ENCODE results near the gene SS18L1. TPM values are rescaled to one million over a fixed set of nuclear protein-coding genes. Genes with fewer than 3 reads are reported as not detected.

SS18L1 gene
- total RNA-seq, 1 donor from 2014 or later, result 19.9 TPM

GRCh38 chr20:62103508-62104233 lies 39.9 kb upstream of the SS18L1 start:
- H3K4me1 Mint-ChIP-seq (ENCODE audit: unreplicated experiment), result no peaks in the 10 kb centered on the region
- no peaks in the 10 kb centered on the region for H3K27me3 Mint-ChIP-seq (ENCODE audit: unreplicated experiment)
- H3K36me3 Mint-ChIP-seq (ENCODE audit: unreplicated experiment), result peaks cover 2% of the 10 kb centered on the region
- no peak overlapping the region for H3K4me3 Mint-ChIP-seq (ENCODE audit: unreplicated experiment)
- DNase-seq (ENCODE audit: extremely low spot score, unreplicated experiment), result no peak
- TF ChIP-seq CTCF (IDR thresholded peaks at IDR 0.05), result no peak
- peaks cover 14% of the 10 kb centered on the region for H3K9me3 Mint-ChIP-seq (ENCODE audit: unreplicated experiment)
- no peak overlapping the region for H3K27ac Mint-ChIP-seq (ENCODE audit: unreplicated experiment)

GRCh38 chr20:62104234-62104789 lies 39.3 kb upstream of the SS18L1 start:
- no peaks in the 10 kb centered on the region for H3K4me1 Mint-ChIP-seq (ENCODE audit: unreplicated experiment)
- TF ChIP-seq CTCF (IDR thresholded peaks at IDR 0.05), result no peak
- H3K27me3 Mint-ChIP-seq (ENCODE audit: unreplicated experiment), result no peaks in the 10 kb centered on the region
- no peak overlapping the region for H3K27ac Mint-ChIP-seq (ENCODE audit: unreplicated experiment)
- H3K4me3 Mint-ChIP-seq (ENCODE audit: unreplicated experiment), result no peak overlapping the region
- DNase-seq (ENCODE audit: extremely low spot score, unreplicated experiment), result no peak
- H3K36me3 Mint-ChIP-seq (ENCODE audit: unreplicated experiment), result peaks cover 2% of the 10 kb centered on the region
- peaks cover 21% of the 10 kb centered on the region for H3K9me3 Mint-ChIP-seq (ENCODE audit: unreplicated experiment)

- no peak overlapping the region for H3K4me3 Mint-ChIP-seq (ENCODE audit: unreplicated experiment)
Observed at GRCh38 chr20:62104791-62105345, 38.7 kb upstream of the SS18L1 start.

GRCh38 chr20:62105592-62105991 lies 38.0 kb upstream of the SS18L1 start:
- Mint-ChIP-seq H3K4me3 (ENCODE audit: unreplicated experiment) (no peak overlapping the region), H3K4me1 (ENCODE audit: unreplicated experiment) (no peaks in the 10 kb centered on the region), H3K36me3 (ENCODE audit: unreplicated experiment) (peaks cover 2% of the 10 kb centered on the region), H3K9me3 (ENCODE audit: unreplicated experiment) (peaks cover 21% of the 10 kb centered on the region), H3K27me3 (ENCODE audit: unreplicated experiment) (no peaks in the 10 kb centered on the region), H3K27ac (ENCODE audit: unreplicated experiment) (no peak overlapping the region)
- DNase-seq (ENCODE audit: extremely low spot score, unreplicated experiment), result no peak
- no peak for TF ChIP-seq CTCF (IDR thresholded peaks at IDR 0.05)

More at GRCh38 chr20:62104791-62105345, 38.7 kb upstream of the SS18L1 start:
- TF ChIP-seq CTCF (IDR thresholded peaks at IDR 0.05), result no peak
- Mint-ChIP-seq H3K9me3 (ENCODE audit: unreplicated experiment) (peaks cover 23% of the 10 kb centered on the region), H3K4me1 (ENCODE audit: unreplicated experiment) (no peaks in the 10 kb centered on the region), H3K27me3 (ENCODE audit: unreplicated experiment) (no peaks in the 10 kb centered on the region), H3K36me3 (ENCODE audit: unreplicated experiment) (peaks cover 2% of the 10 kb centered on the region), H3K27ac (ENCODE audit: unreplicated experiment) (no peak overlapping the region)
- no peak for DNase-seq (ENCODE audit: extremely low spot score, unreplicated experiment)

- H3K27me3 Mint-ChIP-seq (ENCODE audit: unreplicated experiment), result peaks cover 7% of the 10 kb centered on the region
- H3K4me1 Mint-ChIP-seq (ENCODE audit: unreplicated experiment), result peaks cover 2% of the 10 kb centered on the region
- TF ChIP-seq CTCF (IDR thresholded peaks at IDR 0.05), result no peak
- no peaks in the 10 kb centered on the region for H3K36me3 Mint-ChIP-seq (ENCODE audit: unreplicated experiment)
- no peak overlapping the region for H3K4me3 Mint-ChIP-seq (ENCODE audit: unreplicated experiment)
- no peak overlapping the region for H3K27ac Mint-ChIP-seq (ENCODE audit: unreplicated experiment)
- H3K9me3 Mint-ChIP-seq (ENCODE audit: unreplicated experiment), result peaks cover 12% of the 10 kb centered on the region
- no peak for DNase-seq (ENCODE audit: extremely low spot score, unreplicated experiment)
Observed at GRCh38 chr20:62111148-62111547, 32.4 kb upstream of the SS18L1 start.
